GM12872 (cell line): ENCODE measurements around the gene OSR1.

Experiments used
- CTCF ChIP-seq: IDR thresholded peaks from 3 replicates; pipeline ENCODE4 v1.5.1; 2011; ENCODE audit warnings: low read depth, mild to moderate bottlenecking, low read length, moderate library complexity; ENCODE audit not compliant: insufficient read depth

The OSR1 gene

GRCh38 chr2:19330436-19330835 is 28.0 kb downstream of the OSR1 start:
- no peak for TF ChIP-seq CTCF

GRCh38 chr2:19329445-19329844 is 29.0 kb downstream of the OSR1 start:
- no peak for TF ChIP-seq CTCF

GRCh38 chr2:19327496-19327895 is 30.9 kb downstream of the OSR1 start:
- no peak for TF ChIP-seq CTCF

GRCh38 chr2:19321946-19322345 is 36.5 kb downstream of the OSR1 start:
- no peak for TF ChIP-seq CTCF

- no peak for TF ChIP-seq CTCF
Observed at GRCh38 chr2:19320813-19321212, 37.6 kb downstream of the OSR1 start.

- TF ChIP-seq CTCF = no peak
Observed at GRCh38 chr2:19319698-19320097, 38.7 kb downstream of the OSR1 start.

GRCh38 chr2:19319064-19319463 is 39.4 kb downstream of the OSR1 start:
- TF ChIP-seq CTCF = no peak

- TF ChIP-seq CTCF = no peak
Observed at GRCh38 chr2:19313553-19313952, 44.9 kb downstream of the OSR1 start.
